22Rv1 (cell line): ENCODE measurements around the gene IL20.

Experiments
- H3K27ac ChIP-seq: fragments of 450-650 bp; 2 replicates; pipeline ENCODE4 v1.5.1; 2017
- CTCF ChIP-seq: fragments of 450-650 bp; IDR thresholded peaks from 2 replicates; pipeline ENCODE4 v1.5.1; 2017; ENCODE audit warnings: mild to moderate bottlenecking
- ZFX ChIP-seq: fragments of 450-650 bp; IDR thresholded peaks from 2 replicates; pipeline ENCODE4 v1.6.1; 2017; ENCODE audit warnings: antibody characterized with exemption, borderline replicate concordance

IL20 gene

GRCh38 chr1:206828061-206828460 lies 37.4 kb upstream of the IL20 start:
- H3K27ac ChIP-seq = no peak overlapping the region

GRCh38 chr1:206828765-206829164 lies 36.7 kb upstream of the IL20 start:
- H3K27ac ChIP-seq = no peak overlapping the region
- TF ChIP-seq CTCF = no peak
- no peak for TF ChIP-seq ZFX

More at GRCh38 chr1:206828061-206828460, 37.4 kb upstream of the IL20 start:
- TF ChIP-seq CTCF (no peak), ZFX (no peak)

- TF ChIP-seq CTCF = no peak
- no peak for TF ChIP-seq ZFX
- H3K27ac ChIP-seq = no peak overlapping the region
Observed at GRCh38 chr1:206829282-206829681, 36.1 kb upstream of the IL20 start.

- TF ChIP-seq ZFX (no peak), CTCF (no peak)
- no peak overlapping the region for H3K27ac ChIP-seq
Observed at GRCh38 chr1:206829875-206830274, 35.5 kb upstream of the IL20 start.

- TF ChIP-seq CTCF (no peak), ZFX (no peak)
- H3K27ac ChIP-seq = no peak overlapping the region
Observed at GRCh38 chr1:206831650-206832049, 33.8 kb upstream of the IL20 start.

GRCh38 chr1:206832352-206832880 lies 33.0 kb upstream of the IL20 start:
- no peak overlapping the region for H3K27ac ChIP-seq
- TF ChIP-seq ZFX (no peak), CTCF (no peak)

GRCh38 chr1:206833106-206833680 lies 32.2 kb upstream of the IL20 start:
- no peak for TF ChIP-seq ZFX
- TF ChIP-seq CTCF = no peak
- H3K27ac ChIP-seq = no peak overlapping the region
